Osteoblast (primary cell): ENCODE measurements around the gene DPF3. TPM values are rescaled to one million over a fixed set of nuclear protein-coding genes. Genes with fewer than 3 reads are reported as not detected.

ENCODE experiments used
- DNase-seq: peaks from one replicate; pipeline ENCODE4 v3.0.0; 2011; ENCODE audit warnings: low spot score, mixed read lengths; ENCODE audit not compliant: insufficient read length; ENCODE audit errors: missing footprints
- H2AFZ ChIP-seq: 2 replicates; pipeline ENCODE4 v1.6.0; 2011; ENCODE audit warnings: mild to moderate bottlenecking, low read length
- H3K27ac ChIP-seq: 2 replicates; pipeline ENCODE4 v1.5.1; 2011; ENCODE audit warnings: mild to moderate bottlenecking, low read depth, low read length, moderate library complexity
- H3K27me3 ChIP-seq: 2 replicates; pipeline ENCODE4 v1.6.0; 2012; ENCODE audit warnings: mild to moderate bottlenecking, control low read depth, inconsistent platforms, low read length, moderate library complexity; ENCODE audit not compliant: insufficient read depth
- H3K36me3 ChIP-seq: 2 replicates; pipeline ENCODE4 v1.5.1; 2011; ENCODE audit warnings: mild to moderate bottlenecking, low read length, control low read depth, moderate library complexity; ENCODE audit not compliant: insufficient read depth
- H3K4me1 ChIP-seq: 2 replicates; pipeline ENCODE4 v1.5.1; 2011; ENCODE audit warnings: mild to moderate bottlenecking, low read length, control low read depth, moderate library complexity; ENCODE audit not compliant: insufficient read depth
- H3K4me2 ChIP-seq: 2 replicates; pipeline ENCODE4 v1.6.0; 2011; ENCODE audit warnings: mild to moderate bottlenecking, low read length; ENCODE audit not compliant: insufficient read depth
- H3K4me3 ChIP-seq: fragments of 200-600 bp; sonication (generic); 3 replicates; pipeline ENCODE4 v1.5.1; 2012; ENCODE audit warnings: mild to moderate bottlenecking, low read length, inconsistent platforms; ENCODE audit not compliant: insufficient read depth
- H3K79me2 ChIP-seq: 2 replicates; pipeline ENCODE4 v1.6.0; 2012; ENCODE audit warnings: mild to moderate bottlenecking, low read length, control low read depth, inconsistent platforms; ENCODE audit not compliant: insufficient read depth
- H3K9me3 ChIP-seq: 2 replicates; pipeline ENCODE4 v1.5.1; 2011; ENCODE audit warnings: low read depth, low read length, control low read depth
- H4K20me1 ChIP-seq: 2 replicates; pipeline ENCODE4 v1.6.0; 2012; ENCODE audit warnings: mild to moderate bottlenecking, low read length, control low read depth; ENCODE audit not compliant: insufficient read depth
- total RNA-seq: library from RNA; depleted of rRNA; stranded (reverse); fragments of >200 nt; gene quantifications from 2 replicates; pipeline ENCODE4 v1.2.3, GENCODE V29; 2012
- TF ChIP-seq, protein P1 (sequence below): IDR thresholded peaks from 2 replicates; pipeline ENCODE4 v1.5.1; 2011; ENCODE audit warnings: mild to moderate bottlenecking, low read depth, low read length, moderate library complexity; ENCODE audit errors: extremely low read depth

Gene DPF3
- total RNA-seq, 1 donor, result 1.8 TPM

GRCh38 chr14:72758993-72759392 is 134.9 kb downstream of the DPF3 start:
- H3K9me3 ChIP-seq, result peaks cover 7% of the 10 kb centered on the region
- no peak overlapping the region for H3K27ac ChIP-seq
- no peak overlapping the region for H3K4me2 ChIP-seq
- H2AFZ ChIP-seq, result no peak overlapping the region
- H3K27me3 ChIP-seq, result no peaks in the 10 kb centered on the region
- H4K20me1 ChIP-seq, result no peaks in the 10 kb centered on the region
- no peaks in the 10 kb centered on the region for H3K4me1 ChIP-seq
- H3K4me3 ChIP-seq, result no peak overlapping the region
- no peak for DNase-seq
- no peaks in the 10 kb centered on the region for H3K36me3 ChIP-seq
- TF ChIP-seq, protein P1, sequence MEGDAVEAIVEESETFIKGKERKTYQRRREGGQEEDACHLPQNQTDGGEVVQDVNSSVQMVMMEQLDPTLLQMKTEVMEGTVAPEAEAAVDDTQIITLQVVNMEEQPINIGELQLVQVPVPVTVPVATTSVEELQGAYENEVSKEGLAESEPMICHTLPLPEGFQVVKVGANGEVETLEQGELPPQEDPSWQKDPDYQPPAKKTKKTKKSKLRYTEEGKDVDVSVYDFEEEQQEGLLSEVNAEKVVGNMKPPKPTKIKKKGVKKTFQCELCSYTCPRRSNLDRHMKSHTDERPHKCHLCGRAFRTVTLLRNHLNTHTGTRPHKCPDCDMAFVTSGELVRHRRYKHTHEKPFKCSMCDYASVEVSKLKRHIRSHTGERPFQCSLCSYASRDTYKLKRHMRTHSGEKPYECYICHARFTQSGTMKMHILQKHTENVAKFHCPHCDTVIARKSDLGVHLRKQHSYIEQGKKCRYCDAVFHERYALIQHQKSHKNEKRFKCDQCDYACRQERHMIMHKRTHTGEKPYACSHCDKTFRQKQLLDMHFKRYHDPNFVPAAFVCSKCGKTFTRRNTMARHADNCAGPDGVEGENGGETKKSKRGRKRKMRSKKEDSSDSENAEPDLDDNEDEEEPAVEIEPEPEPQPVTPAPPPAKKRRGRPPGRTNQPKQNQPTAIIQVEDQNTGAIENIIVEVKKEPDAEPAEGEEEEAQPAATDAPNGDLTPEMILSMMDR, result no peak
- H3K79me2 ChIP-seq, result no peaks in the 10 kb centered on the region

DNA sequence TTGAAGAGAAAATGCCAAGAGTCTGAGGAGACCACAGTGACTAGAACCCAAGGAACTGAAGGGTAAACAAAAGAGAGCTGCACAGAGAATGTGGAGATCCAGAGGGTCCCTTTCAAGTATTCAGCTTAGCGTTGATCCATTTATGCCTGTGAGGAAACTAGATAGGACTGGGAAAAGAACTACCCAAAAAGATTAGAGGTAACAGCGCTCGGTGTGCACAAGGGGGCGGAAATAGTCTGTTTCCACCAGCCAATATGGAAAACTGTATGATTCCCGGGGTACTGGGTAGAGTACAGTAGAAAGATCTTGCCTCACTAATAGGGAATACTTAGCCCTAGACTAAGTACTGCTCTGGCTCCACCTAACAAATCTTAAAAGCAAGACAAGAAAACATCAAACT is 135.5 kb downstream of the DPF3 start:
- no peaks in the 10 kb centered on the region for H3K27me3 ChIP-seq
- no peak overlapping the region for H2AFZ ChIP-seq
- H3K27ac ChIP-seq, result no peak overlapping the region
- H3K4me1 ChIP-seq, result no peaks in the 10 kb centered on the region
- H3K4me2 ChIP-seq, result no peak overlapping the region
- no peaks in the 10 kb centered on the region for H3K79me2 ChIP-seq
- H3K36me3 ChIP-seq, result no peaks in the 10 kb centered on the region
- no peak overlapping the region for H3K4me3 ChIP-seq
- H3K9me3 ChIP-seq, result peaks cover 7% of the 10 kb centered on the region
- H4K20me1 ChIP-seq, result no peaks in the 10 kb centered on the region
- TF ChIP-seq, protein P1, result no peak
- no peak for DNase-seq

DNA sequence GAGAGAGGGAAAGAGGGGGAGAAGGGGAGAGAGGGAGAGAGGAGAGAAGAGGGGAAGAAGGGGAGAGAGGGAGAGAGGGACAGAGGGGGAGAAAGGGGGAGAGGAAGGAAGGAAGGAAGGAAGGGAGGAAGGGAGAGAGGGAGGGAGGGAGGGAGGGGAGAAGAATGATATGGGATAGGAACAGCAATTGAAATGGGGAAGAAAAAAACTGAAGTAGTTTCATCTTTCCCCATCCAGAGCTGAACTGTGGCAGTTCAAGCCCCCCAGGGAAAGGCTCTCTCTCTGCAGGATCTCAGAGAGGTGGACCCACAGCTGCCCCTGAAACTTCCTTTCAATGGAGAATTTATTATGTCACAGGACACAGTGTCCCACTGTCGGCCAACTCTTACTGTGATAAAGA is 136.9 kb downstream of the DPF3 start:
- no peaks in the 10 kb centered on the region for H3K79me2 ChIP-seq
- H3K9me3 ChIP-seq, result peaks cover 7% of the 10 kb centered on the region
- no peaks in the 10 kb centered on the region for H3K4me1 ChIP-seq
- H3K27me3 ChIP-seq, result no peaks in the 10 kb centered on the region
- TF ChIP-seq, protein P1, result no peak
- no peak overlapping the region for H2AFZ ChIP-seq
- DNase-seq, result no peak
- H3K27ac ChIP-seq, result no peak overlapping the region
- H3K4me2 ChIP-seq, result no peak overlapping the region
- no peak overlapping the region for H3K4me3 ChIP-seq
- no peaks in the 10 kb centered on the region for H4K20me1 ChIP-seq
- H3K36me3 ChIP-seq, result no peaks in the 10 kb centered on the region

DNA sequence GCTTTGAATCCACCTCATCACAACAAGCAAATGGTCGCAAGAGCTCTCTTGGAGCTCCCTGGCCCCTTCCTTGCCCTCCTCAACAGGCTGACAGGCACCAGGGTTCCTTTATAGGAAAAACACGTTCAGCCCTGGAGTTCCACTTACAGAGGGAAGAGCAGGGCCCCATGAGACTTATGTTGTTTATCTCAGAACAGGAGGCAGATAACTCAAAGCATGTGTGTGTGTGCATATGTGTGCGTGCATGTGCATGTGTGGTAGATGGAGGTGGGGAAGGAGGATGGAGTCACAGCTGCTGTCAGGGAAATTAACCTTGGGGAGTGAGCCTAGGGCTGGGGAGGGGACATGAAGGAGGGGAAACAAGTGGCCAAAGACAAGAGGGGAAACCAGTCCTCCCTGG is 138.1 kb downstream of the DPF3 start:
- Histone ChIP-seq H3K4me3 (no peak overlapping the region), H3K4me1 (no peaks in the 10 kb centered on the region), H3K79me2 (no peaks in the 10 kb centered on the region), H3K27me3 (no peaks in the 10 kb centered on the region), H4K20me1 (no peaks in the 10 kb centered on the region), H3K4me2 (no peak overlapping the region), H3K36me3 (no peaks in the 10 kb centered on the region), H2AFZ (no peak overlapping the region), H3K27ac (no peak overlapping the region), H3K9me3 (peaks cover 7% of the 10 kb centered on the region)
- TF ChIP-seq, protein P1, result no peak
- DNase-seq, result no peak
